Progenitor cell of endocrine pancreas (in vitro differentiated cells): ENCODE measurements around the gene HHIP. TPM values are rescaled to one million over a fixed set of nuclear protein-coding genes. Genes with fewer than 3 reads are reported as not detected.
"Not testable (repeated sequence)": the region's sequence is repeated elsewhere in the genome, so short reads cannot be mapped to it uniquely, and the experiment has no call there.

Experiments used
- DNase-seq: peaks from one replicate; pipeline ENCODE4 v3.0.0; 2021; ENCODE audit warnings: low spot score; ENCODE audit not compliant: unreplicated experiment
- H3K27ac Mint-ChIP-seq: 2 replicates; pipeline ENCODE4 v1.8.0; 2021; ENCODE audit warnings: mild to moderate bottlenecking, moderate library complexity, mixed read lengths
- H3K27me3 Mint-ChIP-seq: 2 replicates; pipeline ENCODE4 v1.8.0; 2021; ENCODE audit warnings: mixed read lengths
- H3K36me3 Mint-ChIP-seq: 2 replicates; pipeline ENCODE4 v1.8.0; 2022; ENCODE audit warnings: mixed read lengths; ENCODE audit not compliant: insufficient read depth
- H3K4me1 Mint-ChIP-seq: 2 replicates; pipeline ENCODE4 v1.8.0; 2021; ENCODE audit warnings: low read depth, mixed read lengths
- H3K4me3 Mint-ChIP-seq: 2 replicates; pipeline ENCODE4 v1.8.0; 2021; ENCODE audit warnings: low read depth, mild to moderate bottlenecking, moderate library complexity, mixed read lengths
- H3K9me3 Mint-ChIP-seq: 2 replicates; pipeline ENCODE4 v1.8.0; 2021; ENCODE audit warnings: low read depth, mixed read lengths
- total RNA-seq: library from RNA; stranded (reverse); gene quantifications from 2 replicates; pipeline ENCODE4 v1.2.1, GENCODE V29; 2021
- TF ChIP-seq, protein P1 (sequence below): fragments of 200-600 bp; sonication (generic); IDR thresholded peaks from one replicate; pipeline ENCODE4 v1.5.0; 2021; ENCODE audit warnings: antibody characterized with exemption, mild to moderate bottlenecking; ENCODE audit not compliant: unreplicated experiment

Gene HHIP
- total RNA-seq, 1 donor from 2014 or later = 0.22 TPM

DNA sequence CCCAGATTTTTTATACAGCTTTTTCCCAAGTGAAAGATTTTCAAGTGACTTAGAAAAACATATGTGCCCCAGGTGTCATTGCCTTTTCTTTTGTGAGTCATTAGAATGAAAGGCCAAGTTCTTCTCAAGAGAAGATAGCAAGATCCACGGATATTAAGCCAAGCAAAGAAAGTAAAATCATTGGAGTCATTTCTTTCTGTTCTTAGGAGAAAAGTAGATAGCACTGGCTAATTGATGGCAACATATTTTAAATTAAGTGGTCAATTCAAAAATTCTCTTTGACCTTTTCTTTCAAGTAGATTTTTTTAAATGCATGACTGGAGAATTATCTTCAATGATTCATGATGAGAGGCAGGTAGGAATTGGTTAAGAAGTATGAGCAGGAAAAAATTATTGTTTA, 94.4 kb downstream of the HHIP start:
- Mint-ChIP-seq H3K27ac (no peak overlapping the region), H3K27me3 (no peaks in the 10 kb centered on the region), H3K9me3 (no peaks in the 10 kb centered on the region), H3K36me3 (no peaks in the 10 kb centered on the region), H3K4me3 (no peak overlapping the region), H3K4me1 (peaks cover 12% of the 10 kb centered on the region)
- TF ChIP-seq, protein P1, sequence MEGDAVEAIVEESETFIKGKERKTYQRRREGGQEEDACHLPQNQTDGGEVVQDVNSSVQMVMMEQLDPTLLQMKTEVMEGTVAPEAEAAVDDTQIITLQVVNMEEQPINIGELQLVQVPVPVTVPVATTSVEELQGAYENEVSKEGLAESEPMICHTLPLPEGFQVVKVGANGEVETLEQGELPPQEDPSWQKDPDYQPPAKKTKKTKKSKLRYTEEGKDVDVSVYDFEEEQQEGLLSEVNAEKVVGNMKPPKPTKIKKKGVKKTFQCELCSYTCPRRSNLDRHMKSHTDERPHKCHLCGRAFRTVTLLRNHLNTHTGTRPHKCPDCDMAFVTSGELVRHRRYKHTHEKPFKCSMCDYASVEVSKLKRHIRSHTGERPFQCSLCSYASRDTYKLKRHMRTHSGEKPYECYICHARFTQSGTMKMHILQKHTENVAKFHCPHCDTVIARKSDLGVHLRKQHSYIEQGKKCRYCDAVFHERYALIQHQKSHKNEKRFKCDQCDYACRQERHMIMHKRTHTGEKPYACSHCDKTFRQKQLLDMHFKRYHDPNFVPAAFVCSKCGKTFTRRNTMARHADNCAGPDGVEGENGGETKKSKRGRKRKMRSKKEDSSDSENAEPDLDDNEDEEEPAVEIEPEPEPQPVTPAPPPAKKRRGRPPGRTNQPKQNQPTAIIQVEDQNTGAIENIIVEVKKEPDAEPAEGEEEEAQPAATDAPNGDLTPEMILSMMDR = no peak
- no peak for DNase-seq

DNA sequence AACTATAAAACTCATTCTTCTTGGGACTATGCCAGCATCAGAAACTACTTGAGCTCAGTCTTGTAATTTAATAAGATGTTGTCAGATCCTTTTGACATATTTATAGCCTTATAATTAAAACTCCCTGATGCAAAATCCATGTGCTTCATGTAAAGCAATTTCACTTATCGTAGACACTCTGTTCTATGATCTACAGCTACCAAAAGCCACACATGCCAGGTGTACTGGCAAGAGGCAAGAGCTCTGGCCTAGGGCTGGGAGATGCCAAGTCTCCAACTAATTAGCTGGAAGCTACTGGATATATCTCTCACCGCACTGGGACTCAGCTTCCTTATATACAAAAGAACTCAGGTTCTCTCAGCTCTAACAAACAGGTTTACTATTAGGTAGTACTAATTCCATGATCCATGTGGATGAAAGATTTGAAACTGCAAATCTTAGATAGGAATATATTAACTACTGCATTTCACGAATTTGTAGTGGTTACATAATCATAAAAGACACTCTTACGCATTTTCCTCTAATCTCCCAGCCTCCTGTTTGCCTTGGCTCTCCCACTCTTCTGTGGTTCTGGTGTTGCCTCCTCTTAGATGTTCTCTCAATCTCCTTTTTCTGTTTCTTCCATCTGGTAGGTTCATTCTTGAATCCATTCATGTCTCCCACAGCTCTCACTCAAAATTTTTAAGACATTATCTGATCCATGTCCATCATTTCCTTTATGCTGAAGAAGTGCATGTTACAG, 103.0 kb downstream of the HHIP start:
- peaks cover 12% of the 10 kb centered on the region for H3K4me1 Mint-ChIP-seq
- TF ChIP-seq, protein P1 = no peak
- peaks cover 5% of the 10 kb centered on the region for H3K9me3 Mint-ChIP-seq
- DNase-seq = no peak
- peaks cover 6% of the 10 kb centered on the region for H3K36me3 Mint-ChIP-seq
- H3K27ac Mint-ChIP-seq = no peak overlapping the region
- H3K27me3 Mint-ChIP-seq = no peaks in the 10 kb centered on the region
- no peak overlapping the region for H3K4me3 Mint-ChIP-seq

DNA sequence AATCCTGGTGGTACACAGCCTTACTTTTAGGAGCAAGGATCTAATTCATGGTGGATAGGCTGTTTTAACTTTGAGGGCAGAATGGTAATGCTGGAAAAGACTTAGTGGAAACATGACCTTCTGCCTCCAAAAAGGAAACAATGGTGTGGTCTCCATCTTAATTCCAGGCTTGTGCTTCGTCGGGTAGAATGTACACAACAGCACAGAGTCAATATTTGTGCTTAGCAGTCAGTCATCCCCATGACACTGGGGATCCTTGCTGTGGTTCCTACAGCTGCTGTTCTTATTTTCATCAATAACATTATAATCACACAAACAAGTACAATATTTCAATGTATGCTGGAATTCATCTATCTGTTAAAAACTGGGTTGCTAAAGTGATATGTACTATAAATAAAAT, 104.4 kb downstream of the HHIP start:
- peak overlapping the region; percentile 90 for H3K27ac Mint-ChIP-seq
- peaks cover 6% of the 10 kb centered on the region for H3K36me3 Mint-ChIP-seq

DNA sequence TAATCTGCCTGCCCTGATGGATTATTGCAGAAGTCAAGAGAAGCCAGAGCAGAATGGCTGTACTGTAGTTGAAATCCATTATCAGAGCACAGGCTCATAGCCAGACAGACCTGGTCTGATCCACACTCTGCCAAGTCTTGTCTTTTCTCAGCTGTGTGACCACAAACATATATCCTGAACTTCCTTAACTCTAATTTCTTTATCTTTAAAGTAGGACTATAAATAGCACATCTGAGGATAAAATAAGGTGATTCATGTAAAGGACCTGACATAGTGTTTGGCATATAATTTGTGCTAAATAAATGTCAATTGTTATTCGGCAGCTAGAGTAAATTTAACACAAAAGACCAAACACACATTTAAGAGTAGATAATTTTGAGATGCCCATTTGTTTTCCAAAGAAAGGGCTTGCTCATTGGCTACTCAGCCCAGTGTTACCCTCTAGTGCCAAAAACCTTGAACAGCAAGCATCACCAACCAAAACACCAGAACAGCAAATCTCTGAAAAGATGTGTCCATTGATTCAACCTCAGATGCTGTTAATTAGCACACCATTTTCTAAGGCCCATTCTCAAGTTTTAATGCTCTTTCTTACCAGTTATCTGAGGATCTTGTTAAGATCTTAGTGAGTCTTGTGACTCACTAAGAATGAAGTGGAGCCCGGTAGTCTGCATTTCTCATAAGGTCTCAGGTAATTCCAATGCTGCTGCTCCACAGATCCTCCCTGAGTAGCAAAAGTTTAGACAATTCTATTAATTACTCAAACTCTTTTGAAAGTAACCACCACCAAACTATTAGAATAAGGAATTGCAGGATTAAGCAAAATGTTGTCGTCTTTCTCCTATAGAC, 108.8 kb downstream of the HHIP start:
- Mint-ChIP-seq H3K27ac (no peak overlapping the region), H3K4me1 (peaks cover 12% of the 10 kb centered on the region), H3K36me3 (peaks cover 2% of the 10 kb centered on the region), H3K27me3 (no peaks in the 10 kb centered on the region), H3K4me3 (no peak overlapping the region), H3K9me3 (peaks cover 16% of the 10 kb centered on the region)
- no peak for DNase-seq
- TF ChIP-seq, protein P1 = peak; percentile 46

More for the DNA sequence above, 104.4 kb downstream of the HHIP start:
- peaks cover 5% of the 10 kb centered on the region for H3K9me3 Mint-ChIP-seq
- TF ChIP-seq, protein P1 = no peak
- no peak overlapping the region for H3K4me3 Mint-ChIP-seq
- no peak for DNase-seq
- H3K27me3 Mint-ChIP-seq = no peaks in the 10 kb centered on the region
- H3K4me1 Mint-ChIP-seq = peaks cover 12% of the 10 kb centered on the region

DNA sequence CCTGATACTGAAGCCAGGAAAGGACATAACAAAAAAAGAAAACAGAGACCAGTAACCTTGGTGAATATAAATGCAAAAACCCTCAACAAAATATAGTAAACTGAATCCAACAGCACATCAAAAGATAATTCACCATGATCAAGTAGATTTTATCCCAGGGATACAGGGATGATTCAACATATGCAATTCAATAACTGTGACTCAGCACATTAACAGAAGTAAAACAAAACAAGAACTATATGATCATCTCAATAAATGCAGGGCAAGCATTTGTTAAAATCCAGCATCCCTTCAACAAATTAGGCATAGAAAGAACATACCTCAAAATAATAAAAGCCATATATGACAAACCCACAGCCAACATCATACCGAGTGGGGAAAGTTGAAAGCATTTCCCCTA, 112.0 kb downstream of the HHIP start:
- TF ChIP-seq, protein P1 = no peak

DNA sequence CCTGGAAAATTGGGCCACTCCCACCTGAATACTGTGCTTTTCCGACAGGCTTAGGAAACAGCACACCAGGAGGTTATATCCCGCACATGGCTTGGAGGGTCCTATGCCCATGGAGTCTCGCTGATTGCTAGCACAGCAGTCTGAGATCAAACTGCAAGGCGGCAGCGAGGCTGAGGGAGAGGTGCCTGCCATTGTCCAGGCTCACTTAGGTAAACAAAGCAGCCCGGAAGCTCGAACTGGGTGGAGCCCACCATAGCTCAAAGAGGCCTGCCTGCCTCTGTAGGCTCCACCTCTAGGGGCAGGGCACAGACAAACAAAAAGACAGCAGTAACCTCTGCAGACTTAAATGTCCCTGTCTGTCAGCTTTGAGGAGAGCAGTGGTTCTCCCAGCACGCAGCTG, 122.9 kb downstream of the HHIP start:
- not testable (repeated sequence) for H3K27ac Mint-ChIP-seq, DNase-seq, H3K27me3 Mint-ChIP-seq, H3K4me1 Mint-ChIP-seq, H3K36me3 Mint-ChIP-seq, H3K4me3 Mint-ChIP-seq
- H3K9me3 Mint-ChIP-seq = peaks cover 22% of the 10 kb centered on the region

More for the DNA sequence above, 112.0 kb downstream of the HHIP start:
- H3K36me3 Mint-ChIP-seq = peaks cover 2% of the 10 kb centered on the region
- no peak overlapping the region for H3K27ac Mint-ChIP-seq
- H3K4me3 Mint-ChIP-seq = no peak overlapping the region
- H3K4me1 Mint-ChIP-seq = no peaks in the 10 kb centered on the region
- no peak for DNase-seq
- peaks cover 27% of the 10 kb centered on the region for H3K9me3 Mint-ChIP-seq
- H3K27me3 Mint-ChIP-seq = no peaks in the 10 kb centered on the region
